Gastroesophageal sphincter (tissue), 4 donors: ENCODE data around the gene COL15A1. TPM values are rescaled to one million over a fixed set of nuclear protein-coding genes. Genes with fewer than 3 reads are reported as not detected.

Experiments used
- ATAC-seq: fragments of 150-250 bp; one replicate; pipeline ENCODE4 v1.9.1; 2016; ENCODE audit warnings: mild to moderate bottlenecking, moderate library complexity
- H3K27ac ChIP-seq, 4 donors: fragments of 200-600 bp; sonication (generic) in 3 of 4; 1 replicate in 3 of 4; 2 replicates in 1 of 4; pipeline ENCODE4 v1.5.1; 2016 to 2019
- H3K27me3 ChIP-seq: fragments of 200-600 bp; sonication (generic); one replicate; pipeline ENCODE4 v1.5.1; 2019
- H3K36me3 ChIP-seq, 2 donors: fragments of 200-600 bp; sonication (generic); one replicate each; pipeline ENCODE4 v1.5.1; 2019; ENCODE audit warnings: control low read depth in 1 of 2
- H3K4me1 ChIP-seq, 3 donors: fragments of 200-600 bp; sonication (generic); 1 replicate in 2 of 3; 2 replicates in 1 of 3; pipeline ENCODE4 v1.5.1; 2016 to 2019; ENCODE audit warnings: control low read depth in 2 of 3
- H3K4me3 ChIP-seq, 2 donors: fragments of 200-600 bp; sonication (generic); one replicate each; pipeline ENCODE4 v1.5.1; 2019; ENCODE audit warnings: mild to moderate bottlenecking in 1 of 2, moderate library complexity in 1 of 2
- H3K9me3 ChIP-seq, 3 donors: fragments of 200-600 bp; sonication (generic); one replicate each; pipeline ENCODE4 v1.5.1; 2017 to 2019; ENCODE audit warnings: control low read depth in 2 of 3
- EP300 ChIP-seq: sonication (generic); formaldehyde crosslinking; IDR thresholded peaks from one replicate; pipeline ENCODE4 v1.6.1; 2017; ENCODE audit warnings: antibody characterized with exemption, mild to moderate bottlenecking
- POLR2A ChIP-seq, 2 donors: fragments of 450-650 bp; IDR thresholded peaks; one replicate each; pipeline ENCODE4 v1.6.1; 2017; ENCODE audit warnings: antibody characterized with exemption in 2 of 2, mild to moderate bottlenecking in 2 of 2, moderate library complexity in 1 of 2
- POLR2AphosphoS5 ChIP-seq: sonication (generic); formaldehyde crosslinking; IDR thresholded peaks from one replicate; pipeline ENCODE4 v1.6.1; 2017; ENCODE audit warnings: antibody characterized with exemption
- WGBS, 2 donors: methylation state at CpG; one replicate each; pipeline ENCODE4 v1.1.5; 2018; ENCODE audit warnings: low coverage in 1 of 2; 5-methylcytosine and 5-hydroxymethylcytosine counted together
- total RNA-seq, 4 donors: library from RNA; depleted of rRNA; stranded (reverse); fragments of >200 nt; gene quantifications; one replicate each; pipeline ENCODE4 v1.1.0, GENCODE V29; 2016
- TF ChIP-seq, protein P1 (sequence below), 4 experiments: fragments of 200-600 bp in 2 of 4; fragments of 450-650 bp in 2 of 4; sonication (generic) in 1 of 4; IDR thresholded peaks; one replicate each; pipeline ENCODE4 v1.5.1; 2017 to 2019; ENCODE audit warnings: antibody characterized with exemption in 4 of 4, mild to moderate bottlenecking in 2 of 4, moderate library complexity in 2 of 4

Gene COL15A1
- total RNA-seq, 4 donors from 2014 or later = 80.5 to 256 (median 97.2) TPM

GRCh38 chr9:99116003-99116411 is 172.3 kb downstream of the COL15A1 start:
- no peaks in the 10 kb centered on the region for H3K36me3 ChIP-seq
- WGBS, 2 donors = 70 to 71% methylated on average over 3 of the region's 3 CpGs
- no peak for ATAC-seq
- H3K27me3 ChIP-seq = no peaks in the 10 kb centered on the region
- H3K4me3 ChIP-seq = no peak overlapping the region
- TF ChIP-seq POLR2A (IDR thresholded peaks at IDR 0.05) (no peak), POLR2AphosphoS5 (no peak), EP300 (no peak)
- TF ChIP-seq, protein P1, sequence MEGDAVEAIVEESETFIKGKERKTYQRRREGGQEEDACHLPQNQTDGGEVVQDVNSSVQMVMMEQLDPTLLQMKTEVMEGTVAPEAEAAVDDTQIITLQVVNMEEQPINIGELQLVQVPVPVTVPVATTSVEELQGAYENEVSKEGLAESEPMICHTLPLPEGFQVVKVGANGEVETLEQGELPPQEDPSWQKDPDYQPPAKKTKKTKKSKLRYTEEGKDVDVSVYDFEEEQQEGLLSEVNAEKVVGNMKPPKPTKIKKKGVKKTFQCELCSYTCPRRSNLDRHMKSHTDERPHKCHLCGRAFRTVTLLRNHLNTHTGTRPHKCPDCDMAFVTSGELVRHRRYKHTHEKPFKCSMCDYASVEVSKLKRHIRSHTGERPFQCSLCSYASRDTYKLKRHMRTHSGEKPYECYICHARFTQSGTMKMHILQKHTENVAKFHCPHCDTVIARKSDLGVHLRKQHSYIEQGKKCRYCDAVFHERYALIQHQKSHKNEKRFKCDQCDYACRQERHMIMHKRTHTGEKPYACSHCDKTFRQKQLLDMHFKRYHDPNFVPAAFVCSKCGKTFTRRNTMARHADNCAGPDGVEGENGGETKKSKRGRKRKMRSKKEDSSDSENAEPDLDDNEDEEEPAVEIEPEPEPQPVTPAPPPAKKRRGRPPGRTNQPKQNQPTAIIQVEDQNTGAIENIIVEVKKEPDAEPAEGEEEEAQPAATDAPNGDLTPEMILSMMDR (IDR thresholded peaks at IDR 0.05) = no peak
- H3K4me1 ChIP-seq = peaks cover 15 to 73% (median 25%) of the 10 kb centered on the region in 3 donors
- H3K27ac ChIP-seq = no peak overlapping the region
- no peaks in the 10 kb centered on the region for H3K9me3 ChIP-seq

GRCh38 chr9:99118782-99119466 is 175.2 kb downstream of the COL15A1 start:
- no peaks in the 10 kb centered on the region for H3K9me3 ChIP-seq
- WGBS, 2 donors = 77 to 92% methylated on average over 6 of the region's 7 CpGs
- no peaks in the 10 kb centered on the region for H3K36me3 ChIP-seq
- H3K27me3 ChIP-seq = no peaks in the 10 kb centered on the region
- H3K4me3 ChIP-seq = no peak overlapping the region
- TF ChIP-seq, protein P1 (IDR thresholded peaks at IDR 0.05) = no peak
- no peak for TF ChIP-seq POLR2AphosphoS5
- TF ChIP-seq POLR2A (IDR thresholded peaks at IDR 0.05) = no peak
- TF ChIP-seq EP300 = no peak
- ATAC-seq = no peak
- peaks cover 8 to 56% (median 9%) of the 10 kb centered on the region in 3 donors for H3K4me1 ChIP-seq
- H3K27ac ChIP-seq = no peak overlapping the region

DNA sequence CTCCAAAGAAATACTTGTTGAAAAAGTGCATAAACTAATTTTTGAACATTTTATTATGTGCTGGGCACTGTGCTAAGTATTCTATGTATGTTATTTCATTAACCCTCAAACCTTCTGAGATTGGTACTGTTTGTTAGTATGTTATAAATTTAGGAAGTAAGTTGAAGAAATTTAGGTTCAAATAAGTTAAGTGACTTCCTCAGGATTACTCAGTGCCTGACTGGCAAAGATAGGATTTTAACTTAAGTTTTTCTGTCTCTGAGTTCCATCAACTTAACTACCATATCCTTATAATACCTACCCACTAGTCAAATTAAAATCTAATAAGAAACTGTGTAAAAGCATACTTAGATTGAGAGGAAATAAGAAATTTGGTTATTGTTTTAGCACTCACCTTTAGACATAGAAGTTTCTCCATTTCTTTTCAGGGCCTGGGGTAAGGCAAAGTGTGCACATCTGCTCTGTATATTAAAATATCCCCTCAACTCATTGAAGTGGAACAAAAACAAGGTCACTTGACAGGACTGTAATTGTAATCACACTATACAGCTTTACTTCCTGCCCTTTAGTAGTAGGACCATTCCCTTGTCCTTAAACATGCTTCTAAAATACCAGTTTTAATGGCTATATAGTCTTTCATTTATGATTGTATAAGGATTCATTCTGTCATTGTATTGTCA is 176.4 kb downstream of the COL15A1 start:
- Histone ChIP-seq H3K27ac (no peak overlapping the region), H3K9me3 (no peaks in the 10 kb centered on the region), H3K4me3 (no peak overlapping the region), H3K36me3 (no peaks in the 10 kb centered on the region), H3K27me3 (no peaks in the 10 kb centered on the region), H3K4me1 (peaks cover 4 to 44% (median 8%) of the 10 kb centered on the region in 3 donors)
- TF ChIP-seq, protein P1 (IDR thresholded peaks at IDR 0.05) = no peak
- TF ChIP-seq POLR2A (IDR thresholded peaks at IDR 0.05) (no peak), POLR2AphosphoS5 (no peak), EP300 (no peak)
- no peak for ATAC-seq

Other genes starting within 250 kb of the COL15A1 start
- gene GABBR2, start 235.0 kb upstream of the COL15A1 start, total RNA-seq = under 1 TPM in 2 of 4 donors, not detected in 2; 0.04 to 0.25 TPM
- gene ANKS6, start 147.4 kb upstream of the COL15A1 start, total RNA-seq = 10 to 100 TPM; 17.6 to 38.4 (median 22.8) TPM
- gene GALNT12, start 136.2 kb upstream of the COL15A1 start, total RNA-seq = 10 to 100 TPM; 13.7 to 34.6 (median 15.2) TPM
- gene TGFBR1, start 161.2 kb downstream of the COL15A1 start, total RNA-seq = 10 to 100 TPM; 37.0 to 65.8 (median 48.8) TPM